ENCODE results near the gene ABCA2.

Gene ABCA2

GRCh38 chr9:137030538-137031527 is 2.8 kb upstream of the ABCA2 start:
- no peak for DNase-seq (ENCODE audit: low read depth)

GRCh38 chr9:137030006-137030405 is 2.0 kb upstream of the ABCA2 start:
- no peak for DNase-seq (ENCODE audit: low read depth)

- no peak for DNase-seq (ENCODE audit: low read depth)
Observed at GRCh38 chr9:137029058-137029936, 1.3 kb upstream of the ABCA2 start.

GRCh38 chr9:137028263-137029057 is 423 bp upstream of the ABCA2 start:
- DNase-seq (ENCODE audit: low read depth) = no peak

GRCh38 chr9:137026828-137027227 is 1.2 kb downstream of the ABCA2 start:
- DNase-seq (ENCODE audit: low read depth) = no peak

GRCh38 chr9:137026384-137026783 is 1.7 kb downstream of the ABCA2 start:
- DNase-seq (ENCODE audit: low read depth) = no peak

- DNase-seq (ENCODE audit: low read depth) = no peak
Observed at GRCh38 chr9:137025517-137025966, 2.5 kb downstream of the ABCA2 start.

- no peak for DNase-seq (ENCODE audit: low read depth)
Observed at GRCh38 chr9:137023583-137023991, 4.5 kb downstream of the ABCA2 start.

- DNase-seq (ENCODE audit: low read depth) = no peak
Observed at GRCh38 chr9:137023157-137023556, 4.9 kb downstream of the ABCA2 start.

- DNase-seq (ENCODE audit: low read depth) = no peak
Observed at GRCh38 chr9:137022662-137023008, 5.4 kb downstream of the ABCA2 start.

- no peak for DNase-seq (ENCODE audit: low read depth)
Observed at GRCh38 chr9:137021979-137022661, 5.9 kb downstream of the ABCA2 start.

- DNase-seq (ENCODE audit: low read depth) = no peak
Observed at GRCh38 chr9:137021568-137021978, 6.5 kb downstream of the ABCA2 start.

GRCh38 chr9:137020771-137021567 is 7.1 kb downstream of the ABCA2 start:
- no peak for DNase-seq (ENCODE audit: low read depth)

- DNase-seq (ENCODE audit: low read depth) = no peak
Observed at GRCh38 chr9:137019891-137020683, 8.0 kb downstream of the ABCA2 start.

GRCh38 chr9:137018761-137019559 is 9.1 kb downstream of the ABCA2 start:
- no peak for DNase-seq (ENCODE audit: low read depth)

GRCh38 chr9:137017791-137018497 is 10.1 kb downstream of the ABCA2 start:
- no peak for DNase-seq (ENCODE audit: low read depth)

- DNase-seq (ENCODE audit: low read depth) = no peak
Observed at GRCh38 chr9:137017071-137017470, 11.0 kb downstream of the ABCA2 start.

- no peak for DNase-seq (ENCODE audit: low read depth)
Observed at GRCh38 chr9:137016436-137016835, 11.6 kb downstream of the ABCA2 start.

Measured in non-pigmented ciliary epithelial cell (primary cell).